A549 (cell line): ENCODE measurements around the gene RNF128. TPM values are rescaled to one million over a fixed set of nuclear protein-coding genes. Genes with fewer than 3 reads are reported as not detected.

ENCODE experiments used
- ATAC-seq, 2 experiments: fragments of 200-7000 bp in 1 of 2; fragments of >200 bp in 1 of 2; cut with Nextera tagmentation in 1 of 2; cut with Tn5 transposase in 1 of 2; 3 replicates each; pipeline versions ENCODE4 v1.8.0 to v1.9.1; 2018 to 2020; ENCODE audit warnings: mild to moderate bottlenecking in 1 of 2, moderate library complexity in 1 of 2
- CTCF ChIA-PET: fragments of 300-600 bp; sonication (Branson Sonifier 250); formaldehyde crosslinking; extraction: SDS; loops from one replicate; lab custom pipeline; 2021; ENCODE audit warnings: antibody characterized with exemption, inconsistent platforms; lab: Yijun Ruan, JAX
- POLR2A ChIA-PET: fragments of 350-600 bp; formaldehyde crosslinking; extraction: SDS; loops from one replicate; lab custom pipeline; 2021; ENCODE audit warnings: antibody characterized with exemption, inconsistent platforms; lab: Yijun Ruan, JAX
- DNase-seq, 2 experiments: peaks; one replicate each; pipeline versions ENCODE4 v3.0.0 to v3.0.0-alpha.2; 2011 to 2016; ENCODE audit warnings: low read depth in 1 of 2, low spot score in 1 of 2
- FAIRE-seq: peaks from 2 replicates; lab custom pipeline; 2011; peaks lifted over from hg19 to GRCh38; lab: Jason Lieb, UNC
- H3K27ac ChIP-seq, 2 experiments: fragments of >200 bp; sonication (Bioruptor Twin); formaldehyde crosslinking; 3 replicates each; pipeline ENCODE4 v1.5.1; 2016 to 2017
- H3K4me1 ChIP-seq: fragments of >200 bp; sonication (Bioruptor Twin); formaldehyde crosslinking; 3 replicates; pipeline ENCODE4 v1.6.1; 2016
- H3K4me2 ChIP-seq: fragments of >200 bp; sonication (Bioruptor Twin); formaldehyde crosslinking; 3 replicates; pipeline ENCODE4 v1.6.1; 2016
- H3K4me3 ChIP-seq: fragments of >200 bp; sonication (Bioruptor Twin); formaldehyde crosslinking; 3 replicates; pipeline ENCODE4 v1.5.1; 2016
- H3K9me3 ChIP-seq: fragments of >200 bp; sonication (Bioruptor Twin); formaldehyde crosslinking; 3 replicates; pipeline ENCODE4 v1.6.1; 2016
- BCL3 ChIP-seq: fragments of >200 bp; sonication (Bioruptor Twin); formaldehyde crosslinking; IDR thresholded peaks from 3 replicates; pipeline ENCODE4 v1.6.1; 2016
- CBX8 ChIP-seq: fragments of 200-600 bp; sonication (generic); IDR thresholded peaks from 2 replicates; pipeline ENCODE4 v1.6.1; 2016
- CEBPB ChIP-seq, 2 experiments: fragments of >200 bp in 1 of 2; sonication (Bioruptor Twin) in 1 of 2; formaldehyde crosslinking in 1 of 2; IDR thresholded peaks; 2 replicates each; pipeline ENCODE4 v1.6.1; 2012 to 2016
- CTCF ChIP-seq: fragments of >200 bp; sonication (Bioruptor Twin); formaldehyde crosslinking; IDR thresholded peaks from 3 replicates; pipeline ENCODE4 v1.5.1; 2016
- EHF ChIP-seq: fragments of 250-450 bp; sonication (Bioruptor Pico); IDR thresholded peaks from 2 replicates; pipeline ENCODE4 v1.5.0; 2020; ENCODE audit warnings: mild to moderate bottlenecking
- EHMT2 ChIP-seq: fragments of 200-600 bp; sonication (generic); IDR thresholded peaks from 2 replicates; pipeline ENCODE4 v1.6.1; 2016; ENCODE audit warnings: antibody characterized with exemption, low read depth, mild to moderate bottlenecking, moderate library complexity
- EP300 ChIP-seq, 2 experiments: fragments of >200 bp; sonication (Bioruptor Twin); formaldehyde crosslinking; IDR thresholded peaks; 2 replicates in 1 of 2; 3 replicates in 1 of 2; pipeline ENCODE4 v1.6.1; 2016 to 2017
- GATA3 ChIP-seq: IDR thresholded peaks from 2 replicates; pipeline ENCODE4 v1.6.1; 2012; ENCODE audit warnings: borderline replicate concordance
- HES2 ChIP-seq: fragments of >200 bp; sonication (Bioruptor Twin); formaldehyde crosslinking; IDR thresholded peaks from 2 replicates; pipeline ENCODE4 v1.6.1; 2016
- HMGXB4 ChIP-seq: fragments of 250-450 bp; sonication (Bioruptor Pico); IDR thresholded peaks from 2 replicates; pipeline ENCODE4 v1.5.0; 2021; ENCODE audit warnings: mild to moderate bottlenecking, moderate library complexity, borderline replicate concordance
- HOXB5 ChIP-seq: fragments of 250-450 bp; sonication (Bioruptor Pico); IDR thresholded peaks from 2 replicates; pipeline ENCODE4 v1.5.0; 2020; ENCODE audit warnings: mild to moderate bottlenecking, moderate library complexity
- MAFK ChIP-seq: fragments of 450-650 bp; IDR thresholded peaks from 2 replicates; pipeline ENCODE4 v1.6.1; 2014; ENCODE audit not compliant: partially characterized antibody
- RFX5 ChIP-seq: fragments of 450-650 bp; IDR thresholded peaks from 2 replicates; pipeline ENCODE4 v1.7.1; 2014; ENCODE audit warnings: antibody characterized with exemption, mild to moderate bottlenecking, moderate library complexity
- SMC3 ChIP-seq: fragments of >200 bp; sonication (Bioruptor Twin); formaldehyde crosslinking; IDR thresholded peaks from 3 replicates; pipeline ENCODE4 v1.6.1; 2018; ENCODE audit warnings: inconsistent platforms
- TP53 ChIP-seq: fragments of 250-450 bp; sonication (Bioruptor Pico); IDR thresholded peaks from 2 replicates; pipeline ENCODE4 v1.5.0; 2021; ENCODE audit warnings: mild to moderate bottlenecking, moderate library complexity
- ZC3H11A ChIP-seq: fragments of 450-650 bp; IDR thresholded peaks from 2 replicates; pipeline ENCODE4 v1.6.1; 2014; ENCODE audit warnings: antibody characterized with exemption, mild to moderate bottlenecking
- ZSCAN20 ChIP-seq: fragments of 250-450 bp; sonication (Bioruptor Pico); IDR thresholded peaks from 2 replicates; pipeline ENCODE4 v1.8.0; 2022; ENCODE audit warnings: mild to moderate bottlenecking, moderate library complexity
- WGBS: methylation state at CpG from one replicate; pipeline ENCODE4 v1.1.6; 2017; ENCODE audit errors: missing lambda C conversion rate; 5-methylcytosine and 5-hydroxymethylcytosine counted together
- polyA plus RNA-seq, 4 experiments: library from polyadenylated mRNA; depleted of rRNA in 3 of 4; stranded (reverse); fragments of >200 nt; fragmentation: RNase III in 1 of 4; extraction: RNeasy Plus Mini Kit Qiagen cat#74134 plus additional on column Dnase treatment in 1 of 4; gene quantifications; 2 replicates in 3 of 4; 3 replicates in 1 of 4; pipeline ENCODE4 v1.2.3, GENCODE V29; 2011 to 2017

The RNF128 gene
- polyA plus RNA-seq, 2 of the 4 experiments (the other 2 are of a cell fraction), result 0.22 to 0.28 TPM

GRCh38 chrX:106734827-106735226, 8.3 kb downstream of the RNF128 start (continued):
- TF ChIP-seq CTCF (no peak), ZSCAN20 (CRISPR knock-in tag) (no peak), ZC3H11A (no peak), HES2 (no peak), CBX8 (no peak)

- 41% methylated on average over 2 of the region's 2 CpGs for WGBS
- CTCF ChIA-PET, result no interaction called here
- no peak for FAIRE-seq
- Histone ChIP-seq H3K4me2 (no peak overlapping the region), H3K4me1 (no peaks in the 10 kb centered on the region)
- TF ChIP-seq SMC3 (no peak), HOXB5 (no peak), EP300 (IDR thresholded peaks at IDR 0.05) (no peak), HMGXB4 (no peak), MAFK (no peak)
- TF ChIP-seq, all 56 proteins: peak for 0
- Histone ChIP-seq H3K9me3 (no peaks in the 10 kb centered on the region), H3K4me3 (no peak overlapping the region), H3K27ac (no peak overlapping the region)
- no peak for ATAC-seq
- POLR2A ChIA-PET, result no interaction called here
- no peak for DNase-seq
Observed at GRCh38 chrX:106740193-106740780, 13.8 kb downstream of the RNF128 start.

- POLR2A ChIA-PET, result no interaction called here
- no peak overlapping the region for H3K4me3 ChIP-seq
- no peak overlapping the region for H3K27ac ChIP-seq
- H3K9me3 ChIP-seq, result no peaks in the 10 kb centered on the region
- DNase-seq (no peak), ATAC-seq (no peak), FAIRE-seq (no peak)
- TF ChIP-seq RFX5, result no peak
- no peak for TF ChIP-seq HOXB5
- no peak for TF ChIP-seq CEBPB (IDR thresholded peaks at IDR 0.05)
- no peak for TF ChIP-seq EHMT2
- TF ChIP-seq CTCF, result no peak
- TF ChIP-seq HES2, result no peak
- no peak for TF ChIP-seq TP53 (CRISPR knock-in tag)
- no peak for TF ChIP-seq GATA3
- TF ChIP-seq EHF (CRISPR knock-in tag), result no peak
- TF ChIP-seq BCL3, result no peak
- WGBS, result 7% methylated on average over 2 of the region's 2 CpGs
- no peaks in the 10 kb centered on the region for H3K4me1 ChIP-seq
- CTCF ChIA-PET, result no interaction called here
- H3K4me2 ChIP-seq, result no peak overlapping the region
Observed at GRCh38 chrX:106742193-106742592, 15.7 kb downstream of the RNF128 start.
